D341Med (cell line): Measurements from ENCODE around the gene FAM149A.

Source experiments
- DNase-seq: peaks from one replicate; pipeline ENCODE4 v3.0.0; 2012; ENCODE audit warnings: low spot score

Gene FAM149A

GRCh38 chr4:186105647-186106321 is 1.3 kb downstream of the FAM149A start:
- no peak for DNase-seq

- DNase-seq: no peak
Measured at GRCh38 chr4:186107947-186108346, 3.4 kb downstream of the FAM149A start.

GRCh38 chr4:186108391-186108790 is 3.9 kb downstream of the FAM149A start:
- no peak for DNase-seq

GRCh38 chr4:186109245-186109644 is 4.7 kb downstream of the FAM149A start:
- DNase-seq: no peak

GRCh38 chr4:186116697-186117096 is 12.2 kb downstream of the FAM149A start:
- no peak for DNase-seq

- DNase-seq: no peak
Measured at GRCh38 chr4:186118582-186118981, 14.1 kb downstream of the FAM149A start.

- no peak for DNase-seq
Measured at GRCh38 chr4:186121057-186121456, 16.6 kb downstream of the FAM149A start.

GRCh38 chr4:186128842-186129241 is 24.3 kb downstream of the FAM149A start:
- no peak for DNase-seq

GRCh38 chr4:186131935-186132334 is 27.4 kb downstream of the FAM149A start:
- DNase-seq: no peak

GRCh38 chr4:186132577-186133242 is 28.2 kb downstream of the FAM149A start:
- DNase-seq: no peak

- no peak for DNase-seq
Measured at GRCh38 chr4:186134257-186134656, 29.8 kb downstream of the FAM149A start.

- DNase-seq: no peak
Measured at GRCh38 chr4:186134861-186135260, 30.4 kb downstream of the FAM149A start.

- DNase-seq: no peak
Measured at GRCh38 chr4:186137196-186137794, 32.8 kb downstream of the FAM149A start.

- peak; percentile 92 for DNase-seq
Measured at GRCh38 chr4:186144198-186144945, 39.9 kb downstream of the FAM149A start.

- DNase-seq: peak; percentile 85
Measured at GRCh38 chr4:186144946-186145569, 40.6 kb downstream of the FAM149A start.

- DNase-seq: no peak
Measured at GRCh38 chr4:186146458-186146857, 42.0 kb downstream of the FAM149A start.

- DNase-seq: no peak
Measured at GRCh38 chr4:186148336-186148975, 44.0 kb downstream of the FAM149A start.

- DNase-seq: no peak
Measured at GRCh38 chr4:186149872-186150271, 45.4 kb downstream of the FAM149A start.

- no peak for DNase-seq
Measured at GRCh38 chr4:186150926-186151325, 46.4 kb downstream of the FAM149A start.

GRCh38 chr4:186151499-186151898 is 47.0 kb downstream of the FAM149A start:
- DNase-seq: no peak

- DNase-seq: no peak
Measured at GRCh38 chr4:186158021-186158813, 53.7 kb downstream of the FAM149A start.
